ENCODE results near the gene WFDC9. TPM values are rescaled to one million over a fixed set of nuclear protein-coding genes. Genes with fewer than 3 reads are reported as not detected.
"Not testable (repeated sequence)": the region's sequence is repeated elsewhere in the genome, so short reads cannot be mapped to it uniquely, and the experiment has no call there.

The WFDC9 gene
- total RNA-seq, 1 donor from 2014 or later, result not detected

- Histone ChIP-seq H3K4me3 (ENCODE audit: low read depth, low read length) (no peak overlapping the region), H3K36me3 (ENCODE audit: control insufficient read depth, insufficient read depth, low read length) (no peaks in the 10 kb centered on the region), H3K27me3 (ENCODE audit: control insufficient read depth, insufficient read depth, low read length) (peaks cover 3% of the 10 kb centered on the region)
- no peak for DNase-seq (ENCODE audit: low read depth)
- TF ChIP-seq CTCF (IDR thresholded peaks at IDR 0.05; ENCODE audit: insufficient read depth, low read length, poor library complexity, severe bottlenecking), result no peak
Measured at GRCh38 chr20:45583502-45583901, 47.6 kb downstream of the WFDC9 start.

GRCh38 chr20:45581702-45582101, 49.4 kb downstream of the WFDC9 start:
- peaks cover 3% of the 10 kb centered on the region for H3K27me3 ChIP-seq (ENCODE audit: control insufficient read depth, insufficient read depth, low read length)
- DNase-seq (ENCODE audit: low read depth), result no peak
- no peak overlapping the region for H3K4me3 ChIP-seq (ENCODE audit: low read depth, low read length)
- H3K36me3 ChIP-seq (ENCODE audit: control insufficient read depth, insufficient read depth, low read length), result no peaks in the 10 kb centered on the region
- TF ChIP-seq CTCF (IDR thresholded peaks at IDR 0.05; ENCODE audit: insufficient read depth, low read length, poor library complexity, severe bottlenecking), result no peak

GRCh38 chr20:45579184-45579583, 51.9 kb downstream of the WFDC9 start, which contains the start of gene WFDC8:
Gene WFDC8, minus strand, starts transcription at chr20:45579284. Its CDS starts 37 bp downstream, at chr20:45579247.
- DNase-seq (ENCODE audit: low read depth), result no peak
- no peak within 1 kb of the TSS for H3K4me3 ChIP-seq (ENCODE audit: low read depth, low read length)
- peaks cover 3% of the 10 kb centered on the region for H3K27me3 ChIP-seq (ENCODE audit: control insufficient read depth, insufficient read depth, low read length)
- H3K36me3 ChIP-seq (ENCODE audit: control insufficient read depth, insufficient read depth, low read length), result no peaks in the 10 kb centered on the region
- TF ChIP-seq CTCF (IDR thresholded peaks at IDR 0.05; ENCODE audit: insufficient read depth, low read length, poor library complexity, severe bottlenecking), result no peak

- no peak overlapping the region for H3K4me3 ChIP-seq (ENCODE audit: low read depth, low read length)
- peaks cover 3% of the 10 kb centered on the region for H3K27me3 ChIP-seq (ENCODE audit: control insufficient read depth, insufficient read depth, low read length)
- H3K36me3 ChIP-seq (ENCODE audit: control insufficient read depth, insufficient read depth, low read length), result no peaks in the 10 kb centered on the region
- no peak for TF ChIP-seq CTCF (IDR thresholded peaks at IDR 0.05; ENCODE audit: insufficient read depth, low read length, poor library complexity, severe bottlenecking)
- no peak for DNase-seq (ENCODE audit: low read depth)
Measured at GRCh38 chr20:45578231-45578630, 52.9 kb downstream of the WFDC9 start.

- Histone ChIP-seq H3K4me3 (ENCODE audit: low read depth, low read length) (no peak overlapping the region), H3K27me3 (ENCODE audit: control insufficient read depth, insufficient read depth, low read length) (peaks cover 3% of the 10 kb centered on the region), H3K36me3 (ENCODE audit: control insufficient read depth, insufficient read depth, low read length) (no peaks in the 10 kb centered on the region)
- no peak for TF ChIP-seq CTCF (IDR thresholded peaks at IDR 0.05; ENCODE audit: insufficient read depth, low read length, poor library complexity, severe bottlenecking)
- no peak for DNase-seq (ENCODE audit: low read depth)
Measured at GRCh38 chr20:45576995-45577394, 54.1 kb downstream of the WFDC9 start.

GRCh38 chr20:45575931-45576330, 55.2 kb downstream of the WFDC9 start:
- no peak for DNase-seq (ENCODE audit: low read depth)
- peaks cover 3% of the 10 kb centered on the region for H3K27me3 ChIP-seq (ENCODE audit: control insufficient read depth, insufficient read depth, low read length)
- no peak for TF ChIP-seq CTCF (IDR thresholded peaks at IDR 0.05; ENCODE audit: insufficient read depth, low read length, poor library complexity, severe bottlenecking)
- H3K4me3 ChIP-seq (ENCODE audit: low read depth, low read length), result no peak overlapping the region
- H3K36me3 ChIP-seq (ENCODE audit: control insufficient read depth, insufficient read depth, low read length), result no peaks in the 10 kb centered on the region

- H3K4me3 ChIP-seq (ENCODE audit: low read depth, low read length); H3K36me3 ChIP-seq (ENCODE audit: control insufficient read depth, insufficient read depth, low read length); H3K27me3 ChIP-seq (ENCODE audit: control insufficient read depth, insufficient read depth, low read length); DNase-seq (ENCODE audit: low read depth): not testable (repeated sequence)
Measured at GRCh38 chr20:45569650-45570049, 61.4 kb downstream of the WFDC9 start.

All from kidney epithelial cell (primary cell).